Nephron (organoid): ENCODE results near the gene TMEM39B.
"Not testable (repeated sequence)": the region's sequence is repeated elsewhere in the genome, so short reads cannot be mapped to it uniquely, and the experiment has no call there.

Experiments used
- H3K27ac Mint-ChIP-seq, 3 experiments: 2 replicates each; pipeline ENCODE4 v1.8.0; 2020; ENCODE audit warnings: mixed read lengths in 3 of 3, mild to moderate bottlenecking in 2 of 3, moderate library complexity in 1 of 3
- H3K27me3 Mint-ChIP-seq: 2 replicates; pipeline ENCODE4 v1.8.0; 2021; ENCODE audit warnings: low read depth, mild to moderate bottlenecking, moderate library complexity, mixed read lengths
- H3K36me3 Mint-ChIP-seq: 2 replicates; pipeline ENCODE4 v1.8.0; 2020; ENCODE audit warnings: low read depth, mixed read lengths
- H3K4me1 Mint-ChIP-seq: 2 replicates; pipeline ENCODE4 v1.8.0; 2020; ENCODE audit warnings: mixed read lengths
- H3K4me3 Mint-ChIP-seq, 3 experiments: 2 replicates each; pipeline ENCODE4 v1.8.0; 2020; ENCODE audit warnings: mild to moderate bottlenecking in 3 of 3, mixed read lengths in 3 of 3, moderate library complexity in 2 of 3
- H3K9me3 Mint-ChIP-seq: 2 replicates; pipeline ENCODE4 v1.8.0; 2020; ENCODE audit warnings: mixed read lengths
- CTCF ChIP-seq, 3 experiments: fragments of 200-600 bp; sonication (generic); IDR thresholded peaks; one replicate each; pipeline ENCODE4 v1.5.0; 2021; ENCODE audit warnings: antibody characterized with exemption in 3 of 3; ENCODE audit not compliant: unreplicated experiment in 3 of 3

The TMEM39B gene

GRCh38 chr1:32128479-32128878, 55.7 kb downstream of the TMEM39B start:
- no peaks in the 10 kb centered on the region for H3K27me3 Mint-ChIP-seq
- no peaks in the 10 kb centered on the region for H3K36me3 Mint-ChIP-seq
- H3K27ac Mint-ChIP-seq = no peak overlapping the region
- no peaks in the 10 kb centered on the region for H3K9me3 Mint-ChIP-seq
- H3K4me1 Mint-ChIP-seq = no peaks in the 10 kb centered on the region
- no peak for TF ChIP-seq CTCF (IDR thresholded peaks at IDR 0.05; ENCODE audit: unreplicated experiment in 3 of 3)
- H3K4me3 Mint-ChIP-seq = no peak overlapping the region

- H3K9me3 Mint-ChIP-seq = no peaks in the 10 kb centered on the region
- no peak for TF ChIP-seq CTCF (IDR thresholded peaks at IDR 0.05; ENCODE audit: unreplicated experiment in 3 of 3)
Observed at GRCh38 chr1:32128964-32129363, 56.2 kb downstream of the TMEM39B start.

DNA sequence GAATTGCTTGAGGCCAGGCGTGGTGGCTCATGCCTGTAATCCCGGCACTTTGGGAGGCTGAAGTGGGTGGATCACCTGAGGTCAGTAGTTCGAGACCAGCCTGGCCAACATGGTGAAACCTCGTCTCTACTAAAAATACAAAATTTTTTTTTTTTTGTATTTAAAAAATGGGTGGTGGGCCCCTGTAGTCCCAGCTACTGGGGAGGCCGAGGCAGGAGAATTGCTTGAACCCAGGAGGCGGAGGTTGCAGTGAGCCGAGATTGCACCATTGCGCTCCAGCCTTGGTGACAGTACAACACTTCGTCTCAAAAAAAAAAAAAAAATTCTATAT, 61.2 kb downstream of the TMEM39B start:
- not testable (repeated sequence) for H3K4me1 Mint-ChIP-seq, H3K4me3 Mint-ChIP-seq, H3K27me3 Mint-ChIP-seq, H3K9me3 Mint-ChIP-seq
- Mint-ChIP-seq H3K27ac (peak overlapping the region in 2 of 3 experiments; percentile 68 to 98), H3K36me3 (peaks cover 14% of the 10 kb centered on the region)

More at GRCh38 chr1:32128964-32129363, 56.2 kb downstream of the TMEM39B start:
- Mint-ChIP-seq H3K27me3 (no peaks in the 10 kb centered on the region), H3K4me1 (no peaks in the 10 kb centered on the region), H3K36me3 (no peaks in the 10 kb centered on the region), H3K27ac (no peak overlapping the region), H3K4me3 (no peak overlapping the region)

- Mint-ChIP-seq H3K36me3 (peaks cover 14% of the 10 kb centered on the region), H3K9me3 (no peaks in the 10 kb centered on the region), H3K27ac (no peak overlapping the region), H3K4me3 (no peak overlapping the region), H3K4me1 (peaks cover 22% of the 10 kb centered on the region), H3K27me3 (no peaks in the 10 kb centered on the region)
- TF ChIP-seq CTCF (IDR thresholded peaks at IDR 0.05; ENCODE audit: unreplicated experiment in 3 of 3) = no peak
Observed at GRCh38 chr1:32137111-32137510, 64.4 kb downstream of the TMEM39B start.

DNA sequence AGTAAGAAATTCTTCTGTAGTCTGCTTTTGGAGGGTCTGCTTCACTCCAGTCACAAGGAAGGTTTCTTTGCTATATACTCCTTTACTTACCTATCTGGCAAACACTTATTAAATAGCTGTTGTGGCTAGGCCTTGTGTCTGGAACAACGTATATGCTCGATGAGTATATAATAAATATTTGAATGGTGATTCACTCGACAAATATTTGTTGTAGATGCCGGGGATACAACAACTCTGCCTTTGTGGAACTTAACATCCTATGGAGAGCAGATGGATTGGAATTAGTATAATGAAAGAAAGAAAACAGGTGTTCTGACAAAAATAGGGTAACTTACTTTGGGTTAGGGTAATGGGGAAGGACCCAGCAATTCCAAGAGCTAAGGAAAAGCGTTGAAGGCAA, 66.2 kb downstream of the TMEM39B start:
- Mint-ChIP-seq H3K36me3 (peaks cover 14% of the 10 kb centered on the region), H3K27ac (peak overlapping the region in 2 of 3 experiments; percentile 1 to 47), H3K9me3 (no peaks in the 10 kb centered on the region), H3K27me3 (no peaks in the 10 kb centered on the region), H3K4me3 (no peak overlapping the region), H3K4me1 (peaks cover 35% of the 10 kb centered on the region)
- no peak for TF ChIP-seq CTCF (IDR thresholded peaks at IDR 0.05; ENCODE audit: unreplicated experiment in 3 of 3)

- Mint-ChIP-seq H3K27ac (peak overlapping the region; percentile 79 to 93 (median 82)), H3K27me3 (no peaks in the 10 kb centered on the region), H3K4me1 (peaks cover 35% of the 10 kb centered on the region), H3K4me3 (no peak overlapping the region), H3K36me3 (peaks cover 17% of the 10 kb centered on the region), H3K9me3 (no peaks in the 10 kb centered on the region)
- TF ChIP-seq CTCF (IDR thresholded peaks at IDR 0.05; ENCODE audit: unreplicated experiment in 3 of 3) = no peak
Observed at GRCh38 chr1:32142446-32143301, 69.9 kb downstream of the TMEM39B start.

DNA sequence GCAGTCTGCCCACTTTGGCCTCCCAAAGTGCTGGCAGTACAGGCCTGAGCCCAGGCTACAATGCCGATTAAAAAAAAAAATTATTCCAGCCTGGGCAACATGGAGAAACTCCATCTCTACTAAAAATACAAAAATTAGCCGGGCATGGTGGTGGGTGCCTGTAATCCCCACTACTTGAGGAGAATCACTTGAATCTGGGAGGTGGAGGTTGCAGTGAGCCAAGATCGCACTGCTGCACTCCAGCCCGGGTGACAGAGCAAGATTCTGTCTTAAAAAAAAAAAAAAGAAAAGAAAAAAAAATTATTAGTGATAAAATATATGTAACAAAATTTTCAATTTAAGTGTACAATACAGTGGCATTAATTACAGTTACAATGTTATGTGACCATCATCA, 70.6 kb downstream of the TMEM39B start:
- H3K27me3 Mint-ChIP-seq, H3K9me3 Mint-ChIP-seq, H3K4me3 Mint-ChIP-seq: not testable (repeated sequence)
- H3K27ac Mint-ChIP-seq = peak overlapping the region in 2 of 3 experiments; percentile 34 to 46
- H3K4me1 Mint-ChIP-seq = peaks cover 35% of the 10 kb centered on the region
- H3K36me3 Mint-ChIP-seq = peaks cover 23% of the 10 kb centered on the region
